A673 (cell line): Measurements from ENCODE around the gene ACKR2.

ENCODE experiments used
- EZH2 ChIP-seq: fragments of 200-600 bp; sonication (generic); IDR thresholded peaks from 2 replicates; pipeline ENCODE4 v1.6.1; 2017; ENCODE audit warnings: borderline replicate concordance, low read depth, mild to moderate bottlenecking, mixed read lengths, antibody characterized with exemption, low read length; ENCODE audit not compliant: poor library complexity, severe bottlenecking
- TF ChIP-seq, protein P1 (sequence below): fragments of 300-800, 200-600 bp; sonication (generic); conservative IDR thresholded peaks from 2 replicates; pipeline ENCODE4 v1.5.1; 2017; ENCODE audit warnings: low read depth, mild to moderate bottlenecking, antibody characterized with exemption, low read length, moderate library complexity, mixed read lengths

DNA sequence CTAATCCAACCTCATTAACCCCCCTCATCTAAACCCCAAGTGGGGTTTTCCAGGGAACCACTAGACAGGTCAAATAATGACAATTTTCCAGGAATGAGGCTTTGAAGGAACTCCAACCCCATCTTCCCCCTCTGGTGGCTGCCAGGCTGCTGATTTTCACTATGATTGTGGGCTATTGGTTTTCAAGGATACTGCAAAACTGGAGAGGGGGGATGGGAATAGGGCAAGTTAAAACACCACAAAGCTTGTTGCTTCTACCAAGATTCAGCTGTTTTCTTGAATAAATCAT is 86.3 kb downstream of the ACKR2 start:
- TF ChIP-seq, protein P1, sequence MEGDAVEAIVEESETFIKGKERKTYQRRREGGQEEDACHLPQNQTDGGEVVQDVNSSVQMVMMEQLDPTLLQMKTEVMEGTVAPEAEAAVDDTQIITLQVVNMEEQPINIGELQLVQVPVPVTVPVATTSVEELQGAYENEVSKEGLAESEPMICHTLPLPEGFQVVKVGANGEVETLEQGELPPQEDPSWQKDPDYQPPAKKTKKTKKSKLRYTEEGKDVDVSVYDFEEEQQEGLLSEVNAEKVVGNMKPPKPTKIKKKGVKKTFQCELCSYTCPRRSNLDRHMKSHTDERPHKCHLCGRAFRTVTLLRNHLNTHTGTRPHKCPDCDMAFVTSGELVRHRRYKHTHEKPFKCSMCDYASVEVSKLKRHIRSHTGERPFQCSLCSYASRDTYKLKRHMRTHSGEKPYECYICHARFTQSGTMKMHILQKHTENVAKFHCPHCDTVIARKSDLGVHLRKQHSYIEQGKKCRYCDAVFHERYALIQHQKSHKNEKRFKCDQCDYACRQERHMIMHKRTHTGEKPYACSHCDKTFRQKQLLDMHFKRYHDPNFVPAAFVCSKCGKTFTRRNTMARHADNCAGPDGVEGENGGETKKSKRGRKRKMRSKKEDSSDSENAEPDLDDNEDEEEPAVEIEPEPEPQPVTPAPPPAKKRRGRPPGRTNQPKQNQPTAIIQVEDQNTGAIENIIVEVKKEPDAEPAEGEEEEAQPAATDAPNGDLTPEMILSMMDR: no peak
- TF ChIP-seq EZH2: no peak
